A673 (cell line): ENCODE data around the gene PPP1R3F.

ENCODE experiments used
- CTCF ChIP-seq: fragments of 300-800, 200-600 bp; sonication (generic); conservative IDR thresholded peaks from 2 replicates; pipeline ENCODE4 v1.5.1; 2017; ENCODE audit warnings: low read depth, mild to moderate bottlenecking, antibody characterized with exemption, low read length, moderate library complexity, mixed read lengths
- EZH2 ChIP-seq: fragments of 200-600 bp; sonication (generic); IDR thresholded peaks from 2 replicates; pipeline ENCODE4 v1.6.1; 2017; ENCODE audit warnings: borderline replicate concordance, low read depth, mild to moderate bottlenecking, mixed read lengths, antibody characterized with exemption, low read length; ENCODE audit not compliant: poor library complexity, severe bottlenecking

GRCh38 chrX:49310371-49310770 is 40.8 kb downstream of the PPP1R3F start:
- no peak for TF ChIP-seq CTCF
- no peak for TF ChIP-seq EZH2
